Ovary (tissue), 3 donors: ENCODE data around the gene CEP44.

Experiments
- CTCF ChIP-seq, 3 donors: fragments of 450-650 bp in 2 of 3; fragments of 200-600 bp in 1 of 3; IDR thresholded peaks; one replicate each; pipeline versions ENCODE4 v1.5.1 to v1.8.0; 2016 to 2022; ENCODE audit warnings: antibody characterized with exemption in 3 of 3, mild to moderate bottlenecking in 1 of 3
- EP300 ChIP-seq: sonication (generic); formaldehyde crosslinking; IDR thresholded peaks from one replicate; pipeline ENCODE4 v1.6.1; 2017; ENCODE audit warnings: antibody characterized with exemption
- POLR2A ChIP-seq: fragments of 450-650 bp; IDR thresholded peaks from one replicate; pipeline ENCODE4 v1.6.1; 2017; ENCODE audit warnings: antibody characterized with exemption, mild to moderate bottlenecking, moderate library complexity
- donor health status: DM: no; HTN: no; CAD: no.

- TF ChIP-seq POLR2A = no peak
- TF ChIP-seq EP300 = no peak
- TF ChIP-seq CTCF (IDR thresholded peaks at IDR 0.05) = no peak
These were observed 20.0 kb downstream of the CEP44 start for GRCh38 chr4:174303687-174304086.
